ENCODE measurements around the gene DDAH1. TPM values are rescaled to one million over a fixed set of nuclear protein-coding genes. Genes with fewer than 3 reads are reported as not detected.

DDAH1 gene
- total and polyA plus RNA-seq, 2 donors (not counting 3 experiments of a cell fraction or from before 2014, with no cell fraction given) = 44.0 to 75.2 TPM

DNA sequence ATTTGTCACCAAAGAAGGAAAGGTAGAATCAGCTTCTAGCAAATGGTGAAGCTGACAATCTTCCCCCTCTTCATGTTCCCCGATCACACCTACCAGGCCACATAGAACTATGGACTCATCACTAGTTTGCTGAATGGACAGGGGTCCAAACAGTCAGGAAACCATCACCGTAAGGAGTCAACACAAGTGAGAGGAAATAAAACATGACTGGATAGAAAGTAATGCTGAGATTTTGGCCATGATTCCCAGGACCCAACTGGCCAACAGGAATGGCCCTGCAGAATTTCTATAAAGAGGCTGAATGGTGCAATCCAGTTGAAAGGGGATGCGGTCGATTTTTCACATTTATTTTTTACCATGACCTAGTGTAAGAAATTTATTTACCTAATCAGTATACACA, 10.7 kb downstream of the DDAH1 start:
- FAIRE-seq (no peak), DNase-seq (ENCODE audit: low read depth, low spot score) (no peak)
- no peak overlapping the region for H2AFZ ChIP-seq (ENCODE audit: low read depth, low read length)
- H3K9me3 ChIP-seq (replicated peaks; ENCODE audit: control insufficient read depth, insufficient read depth, low read length) = no peaks in the 10 kb centered on the region
- dilution Hi-C loops (cut with MboI; ENCODE audit: extremely low pct_ligation_motif_present, low sequenced_read_pairs) = no loop called here
- H3K36me3 ChIP-seq (ENCODE audit: control insufficient read depth in 2 of 2, extremely low read depth in 1 of 2, insufficient read depth in 2 of 2, low read length in 2 of 2) = no peaks in the 10 kb centered on the region
- H3K9me1 ChIP-seq (replicated peaks; ENCODE audit: control insufficient read depth, extremely low read depth, insufficient read depth, low read length) = no peaks in the 10 kb centered on the region
- H3K9ac ChIP-seq (replicated peaks; ENCODE audit: extremely low read depth, insufficient read depth, low read length) = no peak overlapping the region
- peaks cover 95% of the 10 kb centered on the region for H3K79me2 ChIP-seq (ENCODE audit: control insufficient read depth, insufficient read depth, low read length)
- H3K27ac ChIP-seq (ENCODE audit: insufficient read depth, low read depth, low read length) = no peak overlapping the region
- ChIA-PET POLR2A (no interaction called here), CTCF (interaction anchor here (2.2 kb wide), 1 partner anchor 8 kb away, joined by 14 read pairs; no protein-coding TSS in a partner anchor)
- BruUV-seq (replicated peaks) = no TSS peak
- TF ChIP-seq, protein P1, sequence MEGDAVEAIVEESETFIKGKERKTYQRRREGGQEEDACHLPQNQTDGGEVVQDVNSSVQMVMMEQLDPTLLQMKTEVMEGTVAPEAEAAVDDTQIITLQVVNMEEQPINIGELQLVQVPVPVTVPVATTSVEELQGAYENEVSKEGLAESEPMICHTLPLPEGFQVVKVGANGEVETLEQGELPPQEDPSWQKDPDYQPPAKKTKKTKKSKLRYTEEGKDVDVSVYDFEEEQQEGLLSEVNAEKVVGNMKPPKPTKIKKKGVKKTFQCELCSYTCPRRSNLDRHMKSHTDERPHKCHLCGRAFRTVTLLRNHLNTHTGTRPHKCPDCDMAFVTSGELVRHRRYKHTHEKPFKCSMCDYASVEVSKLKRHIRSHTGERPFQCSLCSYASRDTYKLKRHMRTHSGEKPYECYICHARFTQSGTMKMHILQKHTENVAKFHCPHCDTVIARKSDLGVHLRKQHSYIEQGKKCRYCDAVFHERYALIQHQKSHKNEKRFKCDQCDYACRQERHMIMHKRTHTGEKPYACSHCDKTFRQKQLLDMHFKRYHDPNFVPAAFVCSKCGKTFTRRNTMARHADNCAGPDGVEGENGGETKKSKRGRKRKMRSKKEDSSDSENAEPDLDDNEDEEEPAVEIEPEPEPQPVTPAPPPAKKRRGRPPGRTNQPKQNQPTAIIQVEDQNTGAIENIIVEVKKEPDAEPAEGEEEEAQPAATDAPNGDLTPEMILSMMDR (IDR thresholded peaks at IDR 0.05; ENCODE audit: extremely low read depth in 1 of 2, insufficient read depth in 1 of 2, low read depth in 1 of 2, low read length in 2 of 2) = no peak
- TF ChIP-seq POLR2AphosphoS5 (IDR thresholded peaks at IDR 0.05; ENCODE audit: insufficient read depth, low read depth, low read length) (no peak), POLR2A (IDR thresholded peaks at IDR 0.05; ENCODE audit: low read depth, low read length) (no peak), EZH2 (IDR thresholded peaks at IDR 0.05; ENCODE audit: borderline replicate concordance, low read depth, low read length, severe bottlenecking) (no peak), FOS (IDR thresholded peaks at IDR 0.05; ENCODE audit: borderline replicate concordance, insufficient read depth, low read length) (no peak)
- H3K27me3 ChIP-seq (ENCODE audit: control insufficient read depth in 2 of 2, insufficient read depth in 2 of 2, low read length in 2 of 2) = no peaks in the 10 kb centered on the region
- H4K20me1 ChIP-seq (replicated peaks; ENCODE audit: control insufficient read depth, extremely low read depth, insufficient read depth, low read length) = no peaks in the 10 kb centered on the region
- H3K4me1 ChIP-seq (ENCODE audit: control insufficient read depth, extremely low read depth, insufficient read depth, low read length) = peaks cover 22% of the 10 kb centered on the region
- no peak overlapping the region for H3K4me3 ChIP-seq (replicated peaks in 1 of 3; ENCODE audit: insufficient read depth in 1 of 3, low read depth in 1 of 3, low read length in 3 of 3)
- no peak overlapping the region for H3K4me2 ChIP-seq (ENCODE audit: insufficient read depth, low read length)
- intact Hi-C loops (cut with micrococcal nuclease) = no loop called here

DNA sequence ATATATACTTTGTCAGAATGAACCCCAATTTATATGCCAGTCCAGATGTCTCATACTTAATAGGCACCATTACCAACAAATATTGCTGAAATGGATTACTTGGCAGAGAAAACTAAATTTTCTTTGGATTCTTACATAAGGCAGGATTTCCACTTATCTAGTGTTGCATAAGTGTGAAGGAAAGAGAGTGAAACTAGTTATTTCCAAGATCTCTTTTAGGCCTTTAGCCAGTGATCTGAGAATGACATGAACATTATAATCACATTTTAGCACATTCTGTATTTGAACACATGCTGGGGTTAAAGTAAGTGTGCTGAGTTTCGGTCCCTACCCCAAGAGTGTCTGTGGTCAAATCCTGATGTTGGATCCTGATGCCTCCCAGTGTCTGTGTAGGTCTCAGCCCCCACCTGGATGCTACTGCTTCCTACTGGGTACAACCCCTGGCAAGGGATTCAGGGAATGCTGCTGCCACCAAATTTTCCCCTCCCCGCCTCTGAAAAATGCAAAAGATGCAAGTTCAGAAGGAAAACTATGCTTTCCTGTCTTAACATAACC, 11.2 kb downstream of the DDAH1 start:
- no peak overlapping the region for H3K4me2 ChIP-seq (ENCODE audit: insufficient read depth, low read length)

More for the DNA sequence above, 11.2 kb downstream of the DDAH1 start:
- ChIA-PET CTCF (interaction anchor here (1.3 to 2.2 kb wide), 2 partner anchors 8 to 110 kb away, joined by 3 to 14 read pairs; no protein-coding TSS in a partner anchor), POLR2A (no interaction called here)
- H3K9me3 ChIP-seq (replicated peaks; ENCODE audit: control insufficient read depth, insufficient read depth, low read length) = no peaks in the 10 kb centered on the region
- no peak overlapping the region for H3K4me3 ChIP-seq (replicated peaks in 1 of 3; ENCODE audit: insufficient read depth in 1 of 3, low read depth in 1 of 3, low read length in 3 of 3)
- no peaks in the 10 kb centered on the region for H4K20me1 ChIP-seq (replicated peaks; ENCODE audit: control insufficient read depth, extremely low read depth, insufficient read depth, low read length)
- FAIRE-seq = no peak
- H2AFZ ChIP-seq (ENCODE audit: low read depth, low read length) = no peak overlapping the region
- DNase-seq (ENCODE audit: low read depth, low spot score) = no peak
- dilution Hi-C loops (cut with MboI; ENCODE audit: extremely low pct_ligation_motif_present, low sequenced_read_pairs) = no loop called here
- TF ChIP-seq EZH2 (IDR thresholded peaks at IDR 0.05; ENCODE audit: borderline replicate concordance, low read depth, low read length, severe bottlenecking) (no peak), JUN (IDR thresholded peaks at IDR 0.05; ENCODE audit: borderline replicate concordance, insufficient read depth, insufficient read length, low read depth) (no peak), FOS (IDR thresholded peaks at IDR 0.05; ENCODE audit: borderline replicate concordance, insufficient read depth, low read length) (no peak), MYC (IDR thresholded peaks at IDR 0.05; ENCODE audit: low read depth, low read length) (no peak), POLR2AphosphoS5 (IDR thresholded peaks at IDR 0.05; ENCODE audit: insufficient read depth, low read depth, low read length) (no peak), POLR2A (IDR thresholded peaks at IDR 0.05; ENCODE audit: low read depth, low read length) (no peak), GATA2 (IDR thresholded peaks at IDR 0.05; ENCODE audit: insufficient read depth, insufficient read length, low read depth, low read length) (no peak)
- TF ChIP-seq, protein P1 (IDR thresholded peaks at IDR 0.05; ENCODE audit: extremely low read depth in 1 of 2, insufficient read depth in 1 of 2, low read depth in 1 of 2, low read length in 2 of 2) = no peak
- TF ChIP-seq, protein P2, sequence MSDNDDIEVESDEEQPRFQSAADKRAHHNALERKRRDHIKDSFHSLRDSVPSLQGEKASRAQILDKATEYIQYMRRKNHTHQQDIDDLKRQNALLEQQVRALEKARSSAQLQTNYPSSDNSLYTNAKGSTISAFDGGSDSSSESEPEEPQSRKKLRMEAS (IDR thresholded peaks at IDR 0.05; ENCODE audit: insufficient read depth, insufficient read length) = no peak
- H3K36me3 ChIP-seq (ENCODE audit: control insufficient read depth in 2 of 2, extremely low read depth in 1 of 2, insufficient read depth in 2 of 2, low read length in 2 of 2) = no peaks in the 10 kb centered on the region
- no peaks in the 10 kb centered on the region for H3K9me1 ChIP-seq (replicated peaks; ENCODE audit: control insufficient read depth, extremely low read depth, insufficient read depth, low read length)
- H3K79me2 ChIP-seq (ENCODE audit: control insufficient read depth, insufficient read depth, low read length) = peaks cover 93% of the 10 kb centered on the region
- peaks cover 27% of the 10 kb centered on the region for H3K4me1 ChIP-seq (ENCODE audit: control insufficient read depth, extremely low read depth, insufficient read depth, low read length)
- intact Hi-C loops (cut with micrococcal nuclease) = no loop called here
- H3K27ac ChIP-seq (ENCODE audit: insufficient read depth, low read depth, low read length) = no peak overlapping the region
- no TSS peak for BruUV-seq (replicated peaks)
- no peak overlapping the region for H3K9ac ChIP-seq (replicated peaks; ENCODE audit: extremely low read depth, insufficient read depth, low read length)
- no peaks in the 10 kb centered on the region for H3K27me3 ChIP-seq (ENCODE audit: control insufficient read depth in 2 of 2, insufficient read depth in 2 of 2, low read length in 2 of 2)
